ENCODE data around the gene SPRY4. TPM values are rescaled to one million over a fixed set of nuclear protein-coding genes. Genes with fewer than 3 reads are reported as not detected.

The SPRY4 gene
- total and polyA plus RNA-seq, 2 of the 13 experiments (the other 11 are each of a cell fraction or from before 2014, with no cell fraction given) = 8.9 to 17.8 TPM

- TF ChIP-seq ZNF646 (CRISPR knock-in tag; IDR thresholded peaks at IDR 0.05) (0 out of 2 replicates have a peak, but pooled peaks have one; percentile 17), THAP7 (CRISPR knock-in tag; IDR thresholded peaks at IDR 0.05) (no peak), HNF1A (IDR thresholded peaks at IDR 0.05; ENCODE audit: low read depth) (no peak), HNF1A (CRISPR knock-in tag; IDR thresholded peaks at IDR 0.05; ENCODE audit: borderline replicate concordance) (peak; percentile 56; the same call in 1 of the 2 replicates), HOXA3 (CRISPR knock-in tag; IDR thresholded peaks at IDR 0.05) (peak; percentile 58; the same call in 1 of the 2 replicates), ZNF362 (CRISPR knock-in tag; IDR thresholded peaks at IDR 0.05; ENCODE audit: borderline replicate concordance) (peak; percentile 65; the same call in 1 of the 2 replicates), SOX13 (IDR thresholded peaks at IDR 0.05) (no peak), SOX13 (CRISPR knock-in tag; conservative IDR thresholded peaks at IDR 0.05 in 1 of 2, IDR thresholded peaks at IDR 0.05 in 1 of 2) (peak in 1 of 2 experiments; percentile 57; a peak in 1 of 4 replicates), ZNF12 (CRISPR knock-in tag; IDR thresholded peaks at IDR 0.05) (no peak), THAP11 (CRISPR knock-in tag; IDR thresholded peaks at IDR 0.05) (peak; percentile 14; the same call in 1 of the 2 replicates), ZNF878 (CRISPR knock-in tag; IDR thresholded peaks at IDR 0.05) (peak; percentile 78), SRSF1 (optimal IDR thresholded peaks at IDR 0.05; ENCODE audit: low read depth, low read length) (peak; percentile 76), CREBL2 (CRISPR knock-in tag; IDR thresholded peaks at IDR 0.05; ENCODE audit: borderline replicate concordance) (no peak), ZNF414 (CRISPR knock-in tag; IDR thresholded peaks at IDR 0.05) (peak; percentile 53; the same call in 1 of the 2 replicates)
Observed at GRCh38 chr5:142356716-142357468, 32.1 kb upstream of the SPRY4 start (continued).

All from HepG2 (cell line).